Keratinocyte (primary cell): ENCODE measurements around the gene PCSK6. TPM values are rescaled to one million over a fixed set of nuclear protein-coding genes. Genes with fewer than 3 reads are reported as not detected.

Experiments used
- DNase-seq: peaks from one replicate; pipeline ENCODE4 v3.0.0-alpha.2; 2011; ENCODE audit warnings: low read depth, missing footprints, low spot score
- FAIRE-seq: peaks from 2 replicates; lab custom pipeline; 2011; peaks lifted over from hg19 to GRCh38; lab: Jason Lieb, UNC
- H2AFZ ChIP-seq: 2 replicates; pipeline ENCODE4 v1.6.0; 2012; ENCODE audit warnings: low read length, control low read depth, inconsistent platforms; ENCODE audit not compliant: control insufficient read depth
- H3K27ac ChIP-seq: 2 replicates; pipeline ENCODE4 v1.5.1; 2011; ENCODE audit warnings: low read length; ENCODE audit not compliant: control insufficient read depth, insufficient read depth
- H3K27me3 ChIP-seq: 3 replicates; pipeline ENCODE4 v1.6.0; 2011; ENCODE audit warnings: low read length; ENCODE audit not compliant: control insufficient read depth, insufficient read depth; ENCODE audit errors: extremely low read depth
- H3K36me3 ChIP-seq, 2 experiments: 2 replicates in 1 of 2; 3 replicates in 1 of 2; pipeline ENCODE4 v1.5.1; 2011; ENCODE audit warnings: low read length in 2 of 2, mild to moderate bottlenecking in 1 of 2; ENCODE audit not compliant: control insufficient read depth in 2 of 2, insufficient read depth in 2 of 2; ENCODE audit errors: extremely low read depth in 1 of 2
- H3K4me1 ChIP-seq: 3 replicates; pipeline ENCODE4 v1.5.1; 2011; ENCODE audit warnings: low read length; ENCODE audit not compliant: control insufficient read depth, insufficient read depth; ENCODE audit errors: extremely low read depth
- H3K4me2 ChIP-seq: 3 replicates; pipeline ENCODE4 v1.6.0; 2011; ENCODE audit warnings: low read depth, low read length; ENCODE audit not compliant: control insufficient read depth, insufficient read depth; ENCODE audit errors: extremely low read depth
- H3K4me3 ChIP-seq, 3 experiments: fragments of 200-600 bp in 1 of 3; sonication (generic) in 1 of 3; 2 replicates in 2 of 3; 3 replicates in 1 of 3; pipeline ENCODE4 v1.5.1; 2011 to 2016; ENCODE audit warnings: low read length in 3 of 3, mild to moderate bottlenecking in 3 of 3, control low read depth in 2 of 3, inconsistent platforms in 1 of 3, low read depth in 1 of 3, mixed read lengths in 1 of 3, mixed run types in 1 of 3, moderate library complexity in 1 of 3; ENCODE audit not compliant: control insufficient read depth in 2 of 3, insufficient read depth in 2 of 3; ENCODE audit errors: extremely low read depth in 1 of 3
- H3K79me2 ChIP-seq: 2 replicates; pipeline ENCODE4 v1.6.0; 2012; ENCODE audit warnings: low read length; ENCODE audit not compliant: control insufficient read depth, insufficient read depth
- H3K9ac ChIP-seq: 3 replicates; pipeline ENCODE4 v1.6.0; 2011; ENCODE audit warnings: low read length; ENCODE audit not compliant: control insufficient read depth, insufficient read depth; ENCODE audit errors: extremely low read depth
- H3K9me1 ChIP-seq: 3 replicates; pipeline ENCODE4 v1.6.0; 2011; ENCODE audit warnings: low read length; ENCODE audit not compliant: control insufficient read depth, insufficient read depth; ENCODE audit errors: extremely low read depth
- H3K9me3 ChIP-seq: 2 replicates; pipeline ENCODE4 v1.5.1; 2012; ENCODE audit warnings: low read depth, low read length; ENCODE audit not compliant: control insufficient read depth
- H4K20me1 ChIP-seq: 3 replicates; pipeline ENCODE4 v1.6.0; 2011; ENCODE audit warnings: low read length; ENCODE audit not compliant: control insufficient read depth, insufficient read depth; ENCODE audit errors: extremely low read depth
- EZH2 ChIP-seq: IDR thresholded peaks from one replicate; pipeline ENCODE4 v1.6.1; 2012; ENCODE audit warnings: inconsistent platforms, mild to moderate bottlenecking, low read length, moderate library complexity
- dilution Hi-C: fragments of 300-500 bp; cut with MboI; formaldehyde crosslinking; loops from one replicate; pipeline ENCODE4 v1.7.0; 2020; ENCODE audit warnings: low sequenced_read_pairs; ENCODE audit not compliant: extremely low pct_ligation_motif_present
- polyA plus RNA-seq, 5 experiments: library from polyadenylated mRNA; depleted of rRNA in 3 of 5; stranded (reverse) in 3 of 5; stranded (forward) in 1 of 5; unstranded in 1 of 5; fragments of >200 nt; gene quantifications; 1 replicate in 1 of 5; 2 replicates in 3 of 5; 3 replicates in 1 of 5; pipeline versions ENCODE4 v1.2.1 to v1.2.3, GENCODE V29; 2011 to 2012; ENCODE audit warnings: missing spikeins in 2 of 5, low read depth in 1 of 5, low replicate concordance in 1 of 5
- TF ChIP-seq, protein P1 (sequence below), 3 experiments: IDR thresholded peaks in 1 of 3; conservative IDR thresholded peaks in 1 of 3; optimal IDR thresholded peaks in 1 of 3; 2 replicates in 2 of 3; 3 replicates in 1 of 3; pipeline versions ENCODE3 to v1.5.1; 2011; ENCODE audit warnings: low read length in 3 of 3, mild to moderate bottlenecking in 3 of 3, moderate library complexity in 2 of 3, control low read depth in 1 of 3, inconsistent platforms in 1 of 3; ENCODE audit not compliant: insufficient read depth in 2 of 3; ENCODE audit errors: extremely low read depth in 1 of 3

The PCSK6 gene
- polyA plus RNA-seq, 1 donor (not counting 4 experiments of a cell fraction or from before 2014, with no cell fraction given): 3.1 TPM

GRCh38 chr15:101536875-101537405 is 47.4 kb upstream of the PCSK6 start:
- Histone ChIP-seq H3K27ac (no peak overlapping the region), H3K36me3 (no peaks in the 10 kb centered on the region), H3K4me2 (no peak overlapping the region), H2AFZ (no peak overlapping the region), H3K4me1 (no peaks in the 10 kb centered on the region), H3K9me1 (no peaks in the 10 kb centered on the region), H3K79me2 (no peaks in the 10 kb centered on the region), H4K20me1 (no peaks in the 10 kb centered on the region), H3K27me3 (peaks cover 5% of the 10 kb centered on the region), H3K9me3 (no peaks in the 10 kb centered on the region), H3K4me3 (no peak overlapping the region), H3K9ac (no peak overlapping the region)
- FAIRE-seq: no peak
- no peak for DNase-seq
- dilution Hi-C loops: no loop called here
- TF ChIP-seq, protein P1, sequence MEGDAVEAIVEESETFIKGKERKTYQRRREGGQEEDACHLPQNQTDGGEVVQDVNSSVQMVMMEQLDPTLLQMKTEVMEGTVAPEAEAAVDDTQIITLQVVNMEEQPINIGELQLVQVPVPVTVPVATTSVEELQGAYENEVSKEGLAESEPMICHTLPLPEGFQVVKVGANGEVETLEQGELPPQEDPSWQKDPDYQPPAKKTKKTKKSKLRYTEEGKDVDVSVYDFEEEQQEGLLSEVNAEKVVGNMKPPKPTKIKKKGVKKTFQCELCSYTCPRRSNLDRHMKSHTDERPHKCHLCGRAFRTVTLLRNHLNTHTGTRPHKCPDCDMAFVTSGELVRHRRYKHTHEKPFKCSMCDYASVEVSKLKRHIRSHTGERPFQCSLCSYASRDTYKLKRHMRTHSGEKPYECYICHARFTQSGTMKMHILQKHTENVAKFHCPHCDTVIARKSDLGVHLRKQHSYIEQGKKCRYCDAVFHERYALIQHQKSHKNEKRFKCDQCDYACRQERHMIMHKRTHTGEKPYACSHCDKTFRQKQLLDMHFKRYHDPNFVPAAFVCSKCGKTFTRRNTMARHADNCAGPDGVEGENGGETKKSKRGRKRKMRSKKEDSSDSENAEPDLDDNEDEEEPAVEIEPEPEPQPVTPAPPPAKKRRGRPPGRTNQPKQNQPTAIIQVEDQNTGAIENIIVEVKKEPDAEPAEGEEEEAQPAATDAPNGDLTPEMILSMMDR (optimal IDR thresholded peaks at IDR 0.05 in 1 of 3, IDR thresholded peaks at IDR 0.05 in 1 of 3, conservative IDR thresholded peaks at IDR 0.05 in 1 of 3; ENCODE audit: extremely low read depth in 1 of 3, insufficient read depth in 2 of 3, low read length in 3 of 3): no peak
- no peak for TF ChIP-seq EZH2

DNA sequence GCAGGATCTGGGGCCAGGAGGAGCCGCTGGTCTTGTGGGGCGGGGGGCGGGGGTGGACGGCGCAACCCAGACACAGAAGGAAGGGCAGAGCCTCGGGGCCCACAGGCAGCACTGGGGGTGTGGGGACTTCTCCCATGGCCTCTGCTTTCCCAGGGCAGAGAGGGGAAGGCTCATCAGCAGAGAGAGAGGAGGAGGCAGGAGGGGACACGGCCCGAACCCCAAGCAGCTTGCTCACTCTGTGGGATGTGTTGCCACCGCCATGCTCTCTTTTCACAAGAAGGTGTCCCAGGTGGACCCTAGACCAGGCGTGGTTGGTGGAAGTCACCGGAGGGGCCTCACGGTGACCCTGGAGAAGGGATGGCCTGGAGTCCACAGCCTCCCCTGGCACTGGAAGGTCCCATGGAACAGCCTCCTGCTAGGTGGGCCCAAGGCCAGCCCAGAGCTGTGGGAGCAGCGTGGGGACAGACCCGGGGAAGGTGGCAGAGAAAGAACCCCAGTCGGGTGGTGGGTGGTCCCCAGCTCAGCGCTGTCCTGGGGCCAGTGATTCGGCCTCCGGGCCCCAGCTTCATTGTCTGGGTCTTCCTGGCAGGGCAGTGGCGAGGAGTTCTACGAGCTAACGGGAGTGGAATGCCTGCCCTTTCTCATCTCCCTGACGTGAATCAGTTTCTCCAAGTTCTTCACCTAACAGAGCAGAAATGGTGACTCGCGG is 46.8 kb upstream of the PCSK6 start:
- dilution Hi-C loops: no loop called here
- FAIRE-seq (no peak), DNase-seq (peak; percentile 7)
- TF ChIP-seq, protein P1 (optimal IDR thresholded peaks at IDR 0.05 in 1 of 3, IDR thresholded peaks at IDR 0.05 in 1 of 3, conservative IDR thresholded peaks at IDR 0.05 in 1 of 3; ENCODE audit: extremely low read depth in 1 of 3, insufficient read depth in 2 of 3, low read length in 3 of 3): no peak
- TF ChIP-seq EZH2: no peak
- H4K20me1 ChIP-seq: no peaks in the 10 kb centered on the region
- no peak overlapping the region for H3K9ac ChIP-seq
- no peaks in the 10 kb centered on the region for H3K4me1 ChIP-seq
- H3K36me3 ChIP-seq: no peaks in the 10 kb centered on the region
- no peak overlapping the region for H2AFZ ChIP-seq
- no peaks in the 10 kb centered on the region for H3K79me2 ChIP-seq
- H3K27ac ChIP-seq: no peak overlapping the region
- no peaks in the 10 kb centered on the region for H3K9me3 ChIP-seq
- H3K27me3 ChIP-seq: peaks cover 5% of the 10 kb centered on the region
- H3K9me1 ChIP-seq: no peaks in the 10 kb centered on the region
- no peak overlapping the region for H3K4me3 ChIP-seq
- H3K4me2 ChIP-seq: no peak overlapping the region
